ENCODE results near the gene AMDHD2. TPM values are rescaled to one million over a fixed set of nuclear protein-coding genes. Genes with fewer than 3 reads are reported as not detected.

The AMDHD2 gene
- total and polyA plus RNA-seq, 2 of the 8 experiments (the other 6 are each of a cell fraction or from before 2014, with no cell fraction given) = 43.0 to 54.6 TPM

DNA sequence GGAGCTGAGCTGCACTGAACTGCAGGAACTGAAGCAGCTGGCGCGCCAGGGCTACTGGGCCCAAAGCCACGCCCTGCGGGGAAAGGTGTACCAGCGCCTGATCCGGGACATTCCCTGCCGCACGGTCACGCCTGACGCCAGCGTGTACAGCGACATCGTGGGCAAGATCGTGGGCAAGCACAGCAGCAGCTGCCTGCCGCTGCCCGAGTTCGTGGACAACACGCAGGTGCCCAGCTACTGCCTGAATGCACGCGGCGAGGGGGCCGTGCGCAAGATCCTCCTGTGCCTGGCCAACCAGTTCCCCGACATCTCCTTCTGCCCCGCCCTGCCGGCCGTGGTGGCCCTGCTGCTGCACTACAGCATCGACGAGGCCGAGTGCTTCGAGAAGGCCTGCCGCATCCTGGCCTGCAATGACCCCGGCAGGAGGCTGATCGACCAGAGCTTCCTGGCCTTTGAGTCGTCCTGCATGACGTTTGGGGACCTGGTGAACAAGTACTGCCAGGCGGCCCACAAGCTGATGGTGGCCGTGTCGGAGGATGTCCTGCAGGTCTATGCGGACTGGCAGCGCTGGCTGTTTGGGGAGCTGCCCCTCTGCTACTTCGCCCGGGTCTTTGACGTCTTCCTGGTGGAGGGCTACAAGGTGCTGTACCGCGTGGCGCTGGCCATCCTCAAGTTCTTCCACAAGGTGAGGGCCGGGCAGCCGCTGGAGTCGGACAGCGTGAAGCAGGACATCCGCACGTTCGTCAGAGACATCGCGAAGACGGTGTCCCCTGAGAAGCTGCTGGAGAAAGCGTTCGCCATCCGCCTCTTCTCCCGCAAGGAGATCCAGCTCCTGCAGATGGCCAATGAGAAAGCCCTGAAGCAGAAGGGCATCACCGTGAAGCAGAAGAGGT lies 23.7 kb upstream of the AMDHD2 start (continued):
- no peak for TF ChIP-seq CHD7 (IDR thresholded peaks at IDR 0.05; ENCODE audit: insufficient replicate concordance, low read length)
- TF ChIP-seq EP300 (IDR thresholded peaks at IDR 0.05; ENCODE audit: borderline replicate concordance in 1 of 2, low read depth in 2 of 2, low read length in 2 of 2) = no peak
- TF ChIP-seq CBX8 (IDR thresholded peaks at IDR 0.05; ENCODE audit: borderline replicate concordance, low read depth, low read length) = no peak
- no peak for TF ChIP-seq ZNF274 (IDR thresholded peaks at IDR 0.05; ENCODE audit: borderline replicate concordance, extremely low read depth, low read length)
- no peak for TF ChIP-seq BCL11A (IDR thresholded peaks at IDR 0.05; ENCODE audit: low read depth in 2 of 2, low read length in 2 of 2)
- TF ChIP-seq JUN (IDR thresholded peaks at IDR 0.05; ENCODE audit: low read depth, low read length) = no peak
- TF ChIP-seq MAX (IDR thresholded peaks at IDR 0.05) = no peak
- no peak for TF ChIP-seq HDAC6 (IDR thresholded peaks at IDR 0.05; ENCODE audit: low read depth, low read length)
- TF ChIP-seq MAFK (IDR thresholded peaks at IDR 0.05; ENCODE audit: low read depth, low read length) = no peak

Measured in H1 (cell line).